Stimulated activated CD4-positive, alpha-beta T cell treated with anti-CD3 and anti-CD28 coated beads, Interleukin-15, amount 100 ng/mL, for 1 hour (primary cell): ENCODE measurements around the gene PGC.
"Not testable (repeated sequence)": the region's sequence is repeated elsewhere in the genome, so short reads cannot be mapped to it uniquely, and the experiment has no call there.

Experiments
- DNase-seq, 2 donors: peaks; one replicate each; pipeline ENCODE4 v3.0.0-alpha.2; 2020; ENCODE audit warnings: low read depth in 1 of 2, low spot score in 1 of 2

Gene PGC

DNA sequence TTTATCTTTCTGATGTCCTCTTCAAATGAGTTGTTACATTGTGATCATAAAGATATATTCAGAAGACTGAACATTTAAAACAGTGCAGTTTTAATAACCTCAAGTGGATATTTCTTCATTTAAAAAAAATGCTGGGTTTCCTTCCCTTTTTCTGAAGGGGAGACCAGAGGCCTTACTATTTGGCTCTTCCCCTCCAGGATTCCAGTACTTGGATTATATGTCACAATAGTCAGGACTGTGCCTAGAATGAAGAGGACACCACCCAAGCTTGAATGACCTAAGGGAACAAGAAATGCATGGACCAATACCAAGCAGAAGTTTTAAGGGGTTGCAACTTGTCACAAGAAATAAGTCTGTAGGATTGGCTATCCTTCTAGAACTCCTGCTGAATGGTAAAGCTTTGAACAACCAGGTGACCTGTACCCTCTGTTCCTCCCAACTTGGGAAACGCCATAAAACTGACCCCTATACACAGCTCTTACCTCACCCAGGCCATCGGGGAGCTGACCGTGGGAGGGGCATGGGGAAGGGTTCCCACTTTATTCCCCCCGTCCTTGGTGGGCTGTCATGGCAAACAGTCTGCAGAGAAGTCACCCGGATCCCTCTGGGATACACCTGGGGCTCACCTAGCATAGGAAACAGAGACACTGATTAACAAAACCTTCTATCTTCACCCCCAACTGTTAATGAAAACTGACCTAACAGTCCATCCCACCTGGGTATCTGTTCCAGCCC, 30.5 kb upstream of the PGC start:
- no peak for DNase-seq

GRCh38 chr6:41775293-41775882, 28.2 kb upstream of the PGC start:
- no peak for DNase-seq

DNA sequence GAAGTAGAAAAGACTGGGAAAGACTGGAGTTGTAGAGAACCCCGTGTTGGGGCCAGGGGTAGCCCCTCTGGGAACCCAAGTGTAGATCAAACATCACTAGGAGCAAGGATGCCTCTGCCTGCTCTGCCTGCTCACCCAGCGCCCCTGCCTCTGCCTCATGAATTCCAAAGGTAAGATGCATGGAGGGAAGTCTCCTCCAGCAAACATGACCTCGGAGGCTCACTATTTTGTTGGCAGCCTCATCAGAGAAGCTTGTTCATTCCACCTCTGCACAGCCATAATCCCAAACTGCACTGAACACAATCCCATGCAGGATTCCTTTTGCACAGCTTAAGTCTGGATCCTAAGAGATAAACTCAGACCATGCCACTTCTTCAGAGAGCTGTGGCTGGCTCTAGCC, 27.6 kb upstream of the PGC start:
- DNase-seq: no peak

GRCh38 chr6:41771058-41771983, 24.1 kb upstream of the PGC start:
- no peak for DNase-seq

DNA sequence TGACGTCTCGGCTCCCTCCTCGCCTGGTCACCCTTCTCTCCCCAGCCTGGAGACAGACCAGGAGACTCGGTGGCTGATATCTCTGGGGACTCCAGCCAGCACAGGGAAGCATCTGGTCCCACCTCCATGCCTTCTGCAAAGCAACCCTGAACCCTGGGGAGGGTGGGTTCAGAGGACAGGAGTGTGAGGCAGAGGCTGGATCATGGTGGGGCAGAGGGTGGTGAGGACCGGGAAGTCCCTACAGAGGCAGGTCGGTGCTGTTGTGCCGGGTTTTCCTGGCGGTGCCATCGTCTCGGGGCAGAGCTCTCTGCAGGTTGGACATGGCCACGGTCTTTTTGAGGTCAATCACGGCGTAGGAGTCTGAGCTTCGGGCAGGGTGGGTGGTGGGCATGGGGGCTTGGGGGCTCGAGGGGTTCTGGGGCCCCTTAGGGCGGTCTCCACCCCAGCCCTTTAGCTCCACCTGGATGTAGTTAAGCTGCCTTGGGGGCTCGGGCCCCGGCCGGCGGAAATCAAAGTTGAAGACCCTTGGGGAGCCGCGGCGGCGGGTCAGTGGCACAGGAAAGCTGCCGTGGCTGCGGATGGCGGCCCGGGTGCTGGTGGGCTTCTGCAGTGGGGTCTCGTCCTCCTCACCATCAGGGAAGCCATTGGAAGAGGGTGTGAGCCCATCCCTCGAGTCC, 23.3 kb upstream of the PGC start:
- DNase-seq: no peak

- no peak for DNase-seq
Observed at GRCh38 chr6:41769376-41769775, 22.2 kb upstream of the PGC start.

- no peak for DNase-seq
Observed at GRCh38 chr6:41768545-41769308, 21.5 kb upstream of the PGC start.

GRCh38 chr6:41767112-41767833, 20.1 kb upstream of the PGC start:
- DNase-seq: no peak

DNA sequence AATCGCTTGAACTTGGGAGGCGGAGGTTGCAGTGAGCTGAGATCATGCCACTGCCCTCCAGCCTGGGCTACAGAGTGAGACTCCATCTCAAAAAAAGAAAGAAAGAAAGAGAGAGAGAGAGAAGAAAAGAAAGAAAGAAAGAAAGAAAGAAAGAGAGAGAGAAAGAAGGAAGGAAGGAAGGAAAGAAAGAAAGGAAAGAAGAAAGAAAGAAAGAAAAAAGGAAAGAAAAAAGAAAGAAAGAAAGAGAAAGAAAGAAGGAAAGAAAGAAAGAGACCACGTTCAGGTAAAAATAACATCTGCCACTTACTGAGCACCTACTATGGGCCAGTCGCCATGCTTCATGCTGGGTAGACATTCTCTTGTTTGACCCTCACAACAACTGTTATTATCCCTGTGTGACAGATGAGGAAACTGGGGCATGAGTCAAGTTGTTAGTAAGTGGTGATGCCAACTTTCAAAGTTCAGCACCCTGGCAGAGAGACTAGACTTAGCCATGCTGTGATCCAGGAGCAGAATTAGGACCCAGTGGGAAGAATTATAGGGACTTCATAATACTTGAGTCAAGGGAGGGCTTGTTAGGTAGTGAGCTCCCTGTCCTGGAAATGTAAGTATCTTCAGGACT, 19.0 kb upstream of the PGC start:
- DNase-seq: not testable (repeated sequence)

GRCh38 chr6:41763470-41763869, 16.3 kb upstream of the PGC start:
- no peak for DNase-seq

DNA sequence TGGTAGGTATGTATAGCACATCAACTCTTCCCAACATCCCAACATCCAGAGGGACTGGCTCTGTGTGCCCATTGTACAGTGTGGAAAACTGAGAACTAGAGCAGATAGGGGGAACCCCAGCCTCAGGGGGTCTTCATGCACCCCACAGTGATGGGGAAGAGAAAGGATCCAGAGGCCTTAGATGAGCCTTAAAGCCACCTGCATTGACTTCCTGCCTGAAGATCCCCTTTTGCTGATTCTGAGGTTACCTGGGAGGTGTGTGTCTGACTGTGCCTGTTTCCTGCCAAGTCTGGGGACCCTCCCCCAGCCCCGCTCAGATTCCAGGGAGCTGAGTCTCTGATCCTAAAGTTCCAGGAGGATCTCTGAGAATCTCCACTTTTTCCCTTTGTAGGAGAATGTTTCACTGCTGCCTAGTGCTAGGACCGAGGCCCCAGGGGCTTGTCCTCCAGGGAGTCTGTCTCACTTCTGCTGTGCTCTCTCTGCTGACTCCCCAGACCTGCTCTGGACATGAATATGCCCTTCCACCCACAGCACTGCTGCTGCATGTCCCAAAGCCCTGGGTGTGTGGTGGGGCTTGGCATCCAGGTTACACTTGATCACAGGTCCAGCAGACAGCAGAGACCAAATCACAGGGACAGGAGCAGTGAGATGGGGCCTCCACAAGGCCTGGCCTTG, 12.8 kb upstream of the PGC start:
- no peak for DNase-seq

- DNase-seq: no peak
Observed at GRCh38 chr6:41759106-41759904, 12.1 kb upstream of the PGC start.

DNA sequence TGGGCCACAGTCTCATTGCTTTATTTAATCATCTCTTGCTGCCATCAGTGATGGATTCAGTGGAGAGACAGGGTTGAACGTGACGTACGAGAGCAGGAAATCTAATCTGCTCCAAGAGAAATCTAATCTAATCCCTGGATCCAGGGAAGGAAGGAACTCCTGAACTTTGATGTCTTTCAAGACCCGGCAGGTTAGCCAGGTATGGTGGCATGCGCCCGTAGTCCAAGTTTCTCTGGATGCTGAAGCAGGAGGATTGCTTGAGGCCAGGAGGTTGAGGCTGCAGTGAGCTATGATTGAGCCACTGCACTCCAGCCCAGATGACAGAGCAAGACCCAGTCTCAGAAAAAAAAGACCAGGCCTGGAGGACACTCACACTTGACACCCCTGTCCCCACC, 11.4 kb upstream of the PGC start:
- no peak for DNase-seq

- DNase-seq: no peak
Observed at GRCh38 chr6:41757931-41758640, 10.9 kb upstream of the PGC start.

- no peak for DNase-seq
Observed at GRCh38 chr6:41757271-41757670, 10.1 kb upstream of the PGC start.

- DNase-seq: no peak
Observed at GRCh38 chr6:41756354-41756753, 9.2 kb upstream of the PGC start.

GRCh38 chr6:41755895-41756294, 8.7 kb upstream of the PGC start:
- no peak for DNase-seq

DNA sequence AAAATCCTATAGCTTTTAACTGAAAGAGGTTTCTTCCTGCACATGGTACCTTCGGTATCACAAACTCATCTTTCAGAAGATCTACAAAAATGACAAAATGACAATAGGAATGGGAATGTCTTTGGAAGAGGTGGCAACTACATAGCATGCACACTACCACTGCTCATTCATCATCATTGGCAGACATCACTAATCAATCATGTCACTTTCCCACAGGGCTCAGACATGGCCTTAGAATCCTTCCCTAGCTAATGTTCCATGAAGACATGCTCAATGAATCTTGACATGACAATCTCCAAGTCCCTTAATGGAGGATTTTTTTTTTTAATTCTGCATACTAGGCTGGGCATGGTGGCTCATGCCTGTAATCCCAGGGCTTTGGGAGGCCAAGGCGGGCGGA, 3.2 kb upstream of the PGC start:
- no peak for DNase-seq
